H1 (cell line): ENCODE results near the gene DOCK3. TPM values are rescaled to one million over a fixed set of nuclear protein-coding genes. Genes with fewer than 3 reads are reported as not detected.

Experiments used
- CTCF ChIA-PET: fragments of 300-600 bp; sonication (Branson Sonifier 250); formaldehyde crosslinking; loops from one replicate; lab custom pipeline; 2021; ENCODE audit not compliant: partially characterized antibody; lab: Charles Lee
- POLR2A ChIA-PET: fragments of 300-600 bp; sonication (Branson Sonifier 250); formaldehyde crosslinking; loops from one replicate; lab custom pipeline; 2021; ENCODE audit warnings: inconsistent platforms; ENCODE audit not compliant: partially characterized antibody; lab: Charles Lee
- DNase-seq, 2 experiments: peaks; one replicate each; pipeline versions ENCODE4 v3.0.0 to v3.0.0-alpha.2; 2010 to 2022; ENCODE audit warnings: low spot score in 2 of 2, low read depth in 1 of 2, mixed read lengths in 1 of 2
- FAIRE-seq: peaks from 2 replicates; lab custom pipeline; 2011; peaks lifted over from hg19 to GRCh38; lab: Jason Lieb, UNC
- H2AFZ ChIP-seq: 2 replicates; pipeline ENCODE4 v1.8.1; 2012; ENCODE audit warnings: low read length, inconsistent platforms
- H2AK5ac ChIP-seq: 2 replicates; pipeline ENCODE4 v1.6.1; 2013; ENCODE audit warnings: low read depth, low read length
- H2BK120ac ChIP-seq: replicated peaks from 2 replicates; pipeline ENCODE3; 2013; ENCODE audit warnings: low read depth, low read length, inconsistent platforms
- H2BK12ac ChIP-seq: 2 replicates; pipeline ENCODE4 v1.6.1; 2013; ENCODE audit warnings: low read depth, low read length
- H2BK15ac ChIP-seq: 2 replicates; pipeline ENCODE4 v1.6.1; 2013; ENCODE audit warnings: low read length
- H2BK20ac ChIP-seq: 2 replicates; pipeline ENCODE4 v1.6.1; 2013; ENCODE audit warnings: low read length
- H2BK5ac ChIP-seq: 2 replicates; pipeline ENCODE4 v1.6.1; 2013; ENCODE audit warnings: low read depth, low read length
- H3K14ac ChIP-seq: 2 replicates; pipeline ENCODE4 v1.6.1; 2013; ENCODE audit warnings: inconsistent platforms; ENCODE audit not compliant: insufficient read length
- H3K18ac ChIP-seq: 2 replicates; pipeline ENCODE4 v1.6.1; 2013; ENCODE audit warnings: low read length; ENCODE audit errors: extremely low read depth
- H3K23ac ChIP-seq: 2 replicates; pipeline ENCODE4 v1.6.1; 2013; ENCODE audit warnings: inconsistent platforms; ENCODE audit not compliant: insufficient read length
- H3K23me2 ChIP-seq: 2 replicates; pipeline ENCODE4 v1.6.1; 2013; ENCODE audit warnings: low read depth, low read length
- H3K27ac ChIP-seq: 2 replicates; pipeline ENCODE4 v1.6.1; 2011; ENCODE audit warnings: low read depth, low read length, inconsistent platforms
- H3K27me3 ChIP-seq, 4 experiments: replicated peaks in 1 of 4; 1 replicate in 1 of 4; 2 replicates in 3 of 4; pipeline versions ENCODE4 v1.6.1 to v1.8.1; 2011 to 2013; ENCODE audit warnings: low read length in 3 of 4, mild to moderate bottlenecking in 3 of 4, inconsistent platforms in 2 of 4, mixed read lengths in 2 of 4, moderate library complexity in 1 of 4; ENCODE audit not compliant: control insufficient read depth in 3 of 4, insufficient read depth in 3 of 4; ENCODE audit errors: extremely low read depth in 1 of 4
- H3K36me3 ChIP-seq, 4 experiments: 2 replicates each; pipeline versions ENCODE4 v1.6.1 to v1.8.1; 2011 to 2013; ENCODE audit warnings: mild to moderate bottlenecking in 4 of 4, low read length in 3 of 4, moderate library complexity in 2 of 4, control low read depth in 1 of 4, inconsistent platforms in 1 of 4; ENCODE audit not compliant: insufficient read depth in 4 of 4, control insufficient read depth in 2 of 4
- H3K4ac ChIP-seq: replicated peaks from 2 replicates; pipeline ENCODE3; 2013; ENCODE audit warnings: low read length, low read depth, mixed read lengths, inconsistent platforms; ENCODE audit not compliant: insufficient read length
- H3K4me1 ChIP-seq, 4 experiments: replicated peaks in 1 of 4; 1 replicate in 1 of 4; 2 replicates in 3 of 4; pipeline versions ENCODE4 v1.6.1 to v1.8.1; 2011 to 2013; ENCODE audit warnings: low read length in 3 of 4, inconsistent platforms in 2 of 4, mixed read lengths in 1 of 4; ENCODE audit not compliant: insufficient read depth in 4 of 4, control insufficient read depth in 3 of 4
- H3K4me2 ChIP-seq, 2 experiments: 2 replicates each; pipeline versions ENCODE4 v1.6.1 to v1.8.1; 2011 to 2013; ENCODE audit warnings: low read depth in 2 of 2, low read length in 2 of 2, control low read depth in 1 of 2, inconsistent platforms in 1 of 2, mild to moderate bottlenecking in 1 of 2; ENCODE audit not compliant: insufficient read depth in 1 of 2
- H3K4me3 ChIP-seq, 4 experiments: fragments of 200-600, 300-600 bp in 1 of 4; sonication (generic), shearing (Covaris generic), sonication (Bioruptor Twin) in 1 of 4; 2 replicates each; pipeline versions ENCODE4 v1.5.1 to v1.8.1; 2011 to 2016; ENCODE audit warnings: low read length in 4 of 4, low read depth in 3 of 4, control low read depth in 2 of 4, inconsistent platforms in 2 of 4, mild to moderate bottlenecking in 2 of 4, mixed read lengths in 1 of 4, moderate library complexity in 1 of 4; ENCODE audit not compliant: insufficient read depth in 2 of 4; ENCODE audit errors: extremely low read depth in 1 of 4
- H3K56ac ChIP-seq: replicated peaks from 2 replicates; pipeline ENCODE3; 2013; ENCODE audit warnings: low read depth, mild to moderate bottlenecking, mixed read lengths, low read length, inconsistent platforms; ENCODE audit not compliant: insufficient read length
- H3K79me1 ChIP-seq: 2 replicates; pipeline ENCODE4 v1.6.1; 2013; ENCODE audit warnings: low read depth, low read length, control low read depth
- H3K79me2 ChIP-seq, 2 experiments: 2 replicates each; pipeline versions ENCODE4 v1.6.1 to v1.8.1; 2012 to 2013; ENCODE audit warnings: low read length in 2 of 2, mild to moderate bottlenecking in 2 of 2, inconsistent platforms in 1 of 2; ENCODE audit not compliant: insufficient read depth in 2 of 2, control insufficient read depth in 1 of 2
- H3K9ac ChIP-seq, 4 experiments: replicated peaks in 1 of 4; 1 replicate in 1 of 4; 2 replicates in 3 of 4; pipeline versions ENCODE4 v1.6.1 to v1.8.1; 2011 to 2013; ENCODE audit warnings: low read depth in 3 of 4, low read length in 3 of 4, control low read depth in 2 of 4, mild to moderate bottlenecking in 2 of 4, moderate library complexity in 2 of 4, inconsistent platforms in 1 of 4; ENCODE audit errors: extremely low read depth in 1 of 4
- H3K9me3 ChIP-seq, 2 experiments: 2 replicates each; pipeline versions ENCODE4 v1.6.1 to v1.8.1; 2012 to 2013; ENCODE audit warnings: mild to moderate bottlenecking in 2 of 2, moderate library complexity in 2 of 2, control low read depth in 1 of 2, inconsistent platforms in 1 of 2, low read depth in 1 of 2, low read length in 1 of 2, mixed read lengths in 1 of 2; ENCODE audit not compliant: insufficient read depth in 2 of 2
- H4K20me1 ChIP-seq, 2 experiments: replicated peaks in 1 of 2; 2 replicates each; pipeline versions ENCODE3 to v1.8.1; 2011 to 2013; ENCODE audit warnings: inconsistent platforms in 2 of 2, low read length in 2 of 2, mild to moderate bottlenecking in 1 of 2; ENCODE audit not compliant: insufficient read depth in 2 of 2, control insufficient read depth in 1 of 2
- H4K5ac ChIP-seq: 2 replicates; pipeline ENCODE4 v1.6.1; 2013; ENCODE audit warnings: low read length, low read depth, mixed read lengths, inconsistent platforms; ENCODE audit not compliant: insufficient read length
- H4K8ac ChIP-seq: 2 replicates; pipeline ENCODE4 v1.8.0; 2013; ENCODE audit warnings: mild to moderate bottlenecking, moderate library complexity, low read length, inconsistent platforms; ENCODE audit not compliant: insufficient read depth; ENCODE audit errors: extremely low read depth
- H4K91ac ChIP-seq: replicated peaks from 2 replicates; pipeline ENCODE3; 2013; ENCODE audit warnings: low read length, mixed read lengths, inconsistent platforms; ENCODE audit not compliant: insufficient read length
- ATF2 ChIP-seq: IDR thresholded peaks from 2 replicates; pipeline ENCODE4 v1.6.1; 2012; ENCODE audit warnings: low read length, inconsistent platforms
- CBX5 ChIP-seq: fragments of 300-800, 300-1000 bp; sonication (generic); IDR thresholded peaks from 2 replicates; pipeline ENCODE4 v1.7.1; 2016; ENCODE audit warnings: antibody characterized with exemption, low read length, low read depth
- RAD21 ChIP-seq, 2 experiments: IDR thresholded peaks in 1 of 2; conservative IDR thresholded peaks in 1 of 2; 2 replicates each; pipeline ENCODE4 v1.6.1; 2011; ENCODE audit warnings: low read depth in 2 of 2, low read length in 2 of 2, improper control_type of control experiment in 1 of 2, inconsistent platforms in 1 of 2, mild to moderate bottlenecking in 1 of 2, moderate library complexity in 1 of 2
- SRF ChIP-seq: IDR thresholded peaks from 2 replicates; pipeline ENCODE4 v1.6.1; 2011; ENCODE audit warnings: mild to moderate bottlenecking, low read depth, low read length, moderate library complexity
- TBP ChIP-seq: IDR thresholded peaks from 2 replicates; pipeline ENCODE4 v1.6.1; 2011; ENCODE audit warnings: low read depth, low read length, improper control_type of control experiment
- WGBS, 2 experiments: shearing (Covaris generic) in 1 of 2; methylation state at CpG; one replicate each; pipeline versions ENCODE4 v1.1.6 to v1.1.7; 2013 to 2015; ENCODE audit warnings: low lambda C conversion rate in 2 of 2, mixed read lengths in 2 of 2, inconsistent platforms in 1 of 2, low coverage in 1 of 2, missing lambda C conversion rate in 1 of 2; ENCODE audit not compliant: insufficient replicate concordance in 2 of 2, insufficient coverage in 1 of 2, insufficient read length in 1 of 2; ENCODE audit errors: extremely low coverage in 1 of 2, missing lambda C conversion rate in 1 of 2; 5-methylcytosine and 5-hydroxymethylcytosine counted together
- polyA plus RNA-seq, 7 experiments: library from polyadenylated mRNA; depleted of rRNA in 3 of 7; stranded (reverse) in 5 of 7; unstranded in 2 of 7; fragments of >200 nt in 5 of 7; fragments of 200-250 nt in 2 of 7; gene quantifications; 1 replicate in 5 of 7; 2 replicates in 1 of 7; 4 replicates in 1 of 7; pipeline versions ENCODE4 v1.2.1 to v1.2.3, GENCODE V29; 2011 to 2013; ENCODE audit warnings: missing spikeins in 2 of 7, mixed read lengths in 2 of 7
- total RNA-seq: library from RNA; stranded (reverse); fragmentation: NEBNext Ultra II Directional; extraction: Animal tissue kit (Norgen Biotek cat#: 25700); gene quantifications from 2 replicates; pipeline ENCODE4 v1.2.1, GENCODE V29; 2021
- TF ChIP-seq, protein P1 (sequence below), 3 experiments: IDR thresholded peaks; 1 replicate in 2 of 3; 2 replicates in 1 of 3; pipeline versions ENCODE4 v1.5.1 to v1.6.1; 2011; ENCODE audit warnings: low read length in 3 of 3, mild to moderate bottlenecking in 3 of 3, inconsistent platforms in 2 of 3, low read depth in 1 of 3, moderate library complexity in 1 of 3; ENCODE audit not compliant: insufficient read depth in 1 of 3; ENCODE audit errors: control extremely low read depth in 1 of 3

Gene DOCK3
- total and polyA plus RNA-seq, 2 of the 8 experiments (the other 6 are each of a cell fraction or from before 2014, with no cell fraction given) = 2.7 to 5.0 TPM

DNA sequence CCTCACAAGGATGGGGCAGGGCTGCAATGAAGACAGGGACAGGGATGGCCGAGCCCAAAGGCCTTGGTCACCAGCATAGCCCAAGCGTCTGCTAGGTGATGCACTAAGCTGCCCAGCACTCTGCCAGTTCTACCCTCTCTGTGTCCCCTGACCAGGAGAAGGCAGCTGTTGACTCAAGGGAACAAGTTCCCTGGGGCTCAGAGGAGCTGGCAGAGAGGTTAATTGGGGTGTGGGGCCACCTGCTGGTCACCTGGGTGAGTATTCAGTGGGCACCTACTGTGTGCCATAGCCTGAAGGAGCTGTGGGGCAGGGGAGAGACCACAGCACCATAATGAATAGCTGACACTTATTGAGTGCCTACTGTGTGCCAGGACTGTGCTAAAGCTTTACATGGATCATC lies 22.0 kb upstream of the DOCK3 start:
- Histone ChIP-seq H3K79me2 (no peaks in the 10 kb centered on the region), H3K27me3 (no peaks in the 10 kb centered on the region), H3K4me3 (no peak overlapping the region), H2BK20ac (no peak overlapping the region), H2BK12ac (no peak overlapping the region), H3K23ac (no peak overlapping the region), H3K14ac (no peak overlapping the region), H3K9me3 (no peaks in the 10 kb centered on the region), H2BK5ac (no peak overlapping the region), H3K4ac (no peak overlapping the region), H2AFZ (no peak overlapping the region), H3K4me1 (peaks cover 0 to 18% (median 6%) of the 10 kb centered on the region in 4 experiments; a peak in 6 of 7 replicates), H3K18ac (no peak overlapping the region), H2BK120ac (no peak overlapping the region), H4K5ac (no peak overlapping the region), H3K4me2 (peak overlapping the region; percentile 5 to 40; a peak in 2 of 4 replicates), H3K79me1 (no peaks in the 10 kb centered on the region; the same call in none of the 2 replicates), H3K36me3 (peaks cover 0 to under 1% (median 0%) of the 10 kb centered on the region in 4 experiments; a peak in 1 of 8 replicates), H3K56ac (no peak overlapping the region), H2BK15ac (no peak overlapping the region), H4K8ac (no peak overlapping the region), H3K27ac (no peak overlapping the region), H3K23me2 (no peaks in the 10 kb centered on the region), H4K20me1 (peaks cover 0 to 2% of the 10 kb centered on the region in 2 experiments), H2AK5ac (no peak overlapping the region), H3K9ac (no peak overlapping the region), H4K91ac (no peak overlapping the region)
- CTCF ChIA-PET = interaction anchor here (0.6 to 63.8 kb wide), 19 partner anchors 9 to 623 kb away, joined by 3 to 1262 read pairs (median 3); partner anchors contain the start of genes CISH, DOCK3 and MAPKAPK3
- FAIRE-seq (peak; percentile 39), DNase-seq (peak; percentile 46 to 76)
- 62% methylated on average over 2 of the region's 2 CpGs; no CpG with 5 or more reads in 1 of the 2 experiments for WGBS, 2 experiments
- peak; percentile 17; the same call in 1 of the 2 replicates for TF ChIP-seq ATF2
- TF ChIP-seq, protein P1, sequence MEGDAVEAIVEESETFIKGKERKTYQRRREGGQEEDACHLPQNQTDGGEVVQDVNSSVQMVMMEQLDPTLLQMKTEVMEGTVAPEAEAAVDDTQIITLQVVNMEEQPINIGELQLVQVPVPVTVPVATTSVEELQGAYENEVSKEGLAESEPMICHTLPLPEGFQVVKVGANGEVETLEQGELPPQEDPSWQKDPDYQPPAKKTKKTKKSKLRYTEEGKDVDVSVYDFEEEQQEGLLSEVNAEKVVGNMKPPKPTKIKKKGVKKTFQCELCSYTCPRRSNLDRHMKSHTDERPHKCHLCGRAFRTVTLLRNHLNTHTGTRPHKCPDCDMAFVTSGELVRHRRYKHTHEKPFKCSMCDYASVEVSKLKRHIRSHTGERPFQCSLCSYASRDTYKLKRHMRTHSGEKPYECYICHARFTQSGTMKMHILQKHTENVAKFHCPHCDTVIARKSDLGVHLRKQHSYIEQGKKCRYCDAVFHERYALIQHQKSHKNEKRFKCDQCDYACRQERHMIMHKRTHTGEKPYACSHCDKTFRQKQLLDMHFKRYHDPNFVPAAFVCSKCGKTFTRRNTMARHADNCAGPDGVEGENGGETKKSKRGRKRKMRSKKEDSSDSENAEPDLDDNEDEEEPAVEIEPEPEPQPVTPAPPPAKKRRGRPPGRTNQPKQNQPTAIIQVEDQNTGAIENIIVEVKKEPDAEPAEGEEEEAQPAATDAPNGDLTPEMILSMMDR (IDR thresholded peaks at IDR 0.05; ENCODE audit: control extremely low read depth in 1 of 3, insufficient read depth in 1 of 3, low read depth in 1 of 3, low read length in 3 of 3) = peak in 2 of 3 experiments; percentile 65 to 70; a peak in 3 of 4 replicates
- peak; percentile 80 to 89 for TF ChIP-seq RAD21 (IDR thresholded peaks at IDR 0.05 in 1 of 2, conservative IDR thresholded peaks at IDR 0.05 in 1 of 2; ENCODE audit: low read depth in 2 of 2, low read length in 2 of 2)
- TF ChIP-seq CBX5 = no peak
- no peak for TF ChIP-seq TBP
- no peak for TF ChIP-seq SRF
- POLR2A ChIA-PET = interaction anchor here (0.6 to 2.1 kb wide), 10 partner anchors 10 to 1054 kb away, joined by 3 to 15 read pairs (median 4); partner anchors contain the start of gene GRM2
